Mesenchymal stem cell (in vitro differentiated cells and primary cell): ENCODE results near the gene LHFPL6.

Experiments
- DNase-seq: peaks from one replicate; pipeline ENCODE4 v3.0.0-alpha.2; 2013
- H2AFZ ChIP-seq: one replicate; pipeline ENCODE4 v1.6.1; 2013; ENCODE audit warnings: low read depth, mild to moderate bottlenecking, control low read depth, inconsistent platforms, low read length, moderate library complexity
- H2AK5ac ChIP-seq: 2 replicates; pipeline ENCODE4 v1.6.1; 2013; ENCODE audit warnings: low read length, moderate library complexity, mild to moderate bottlenecking, inconsistent platforms; ENCODE audit not compliant: severe bottlenecking
- H2BK120ac ChIP-seq: one replicate; pipeline ENCODE4 v1.6.1; 2013; ENCODE audit warnings: low read depth, mild to moderate bottlenecking, inconsistent platforms, low read length, moderate library complexity
- H2BK12ac ChIP-seq, 2 experiments: one replicate each; pipeline ENCODE4 v1.6.1; 2013; ENCODE audit warnings: inconsistent platforms in 2 of 2, low read length in 2 of 2, mild to moderate bottlenecking in 2 of 2, moderate library complexity in 2 of 2, control low read depth in 1 of 2
- H2BK15ac ChIP-seq: one replicate; pipeline ENCODE4 v1.6.1; 2013; ENCODE audit warnings: mild to moderate bottlenecking, low read depth, inconsistent platforms; ENCODE audit not compliant: poor library complexity, severe bottlenecking
- H2BK5ac ChIP-seq: 2 replicates; pipeline ENCODE4 v1.6.1; 2013; ENCODE audit warnings: low read depth, mild to moderate bottlenecking, low read length, control low read depth, inconsistent platforms; ENCODE audit not compliant: poor library complexity, severe bottlenecking
- H3K14ac ChIP-seq, 2 experiments: one replicate each; pipeline ENCODE4 v1.6.1; 2013; ENCODE audit warnings: inconsistent platforms in 2 of 2, low read length in 2 of 2, control low read depth in 1 of 2, mild to moderate bottlenecking in 1 of 2, moderate library complexity in 1 of 2
- H3K18ac ChIP-seq, 2 experiments: one replicate each; pipeline ENCODE4 v1.6.1; 2013; ENCODE audit warnings: inconsistent platforms in 2 of 2, low read length in 2 of 2, control low read depth in 1 of 2, low read depth in 1 of 2, mild to moderate bottlenecking in 1 of 2
- H3K23ac ChIP-seq, 2 experiments: one replicate each; pipeline ENCODE4 v1.6.1; 2013; ENCODE audit warnings: inconsistent platforms in 2 of 2, low read length in 2 of 2, mild to moderate bottlenecking in 2 of 2, moderate library complexity in 2 of 2, control low read depth in 1 of 2
- H3K27ac ChIP-seq: 2 replicates; pipeline ENCODE4 v1.5.1; 2013; ENCODE audit warnings: mild to moderate bottlenecking, moderate library complexity, low read length, control low read depth, inconsistent platforms; ENCODE audit not compliant: poor library complexity, severe bottlenecking
- H3K27me3 ChIP-seq, 2 experiments: 2 replicates each; pipeline versions ENCODE4 v1.6.1 to v1.7.0; 2013; ENCODE audit warnings: low read length in 2 of 2, mild to moderate bottlenecking in 2 of 2, moderate library complexity in 2 of 2, control low read depth in 1 of 2, inconsistent platforms in 1 of 2; ENCODE audit not compliant: control insufficient read depth in 1 of 2, insufficient read depth in 1 of 2
- H3K36me3 ChIP-seq, 2 experiments: 2 replicates each; pipeline versions ENCODE4 v1.6.1 to v1.7.0; 2013; ENCODE audit warnings: low read length in 2 of 2, control low read depth in 1 of 2, inconsistent platforms in 1 of 2, low read depth in 1 of 2, mild to moderate bottlenecking in 1 of 2; ENCODE audit not compliant: insufficient read depth in 2 of 2, control insufficient read depth in 1 of 2
- H3K4ac ChIP-seq, 2 experiments: one replicate each; pipeline ENCODE4 v1.6.1; 2013; ENCODE audit warnings: inconsistent platforms in 2 of 2, low read length in 2 of 2, mild to moderate bottlenecking in 2 of 2, moderate library complexity in 2 of 2, control low read depth in 1 of 2, low read depth in 1 of 2
- H3K4me1 ChIP-seq: 2 replicates; pipeline ENCODE4 v1.6.1; 2013; ENCODE audit warnings: low read depth, low read length, control low read depth; ENCODE audit not compliant: control insufficient read depth, insufficient read depth
- H3K4me2 ChIP-seq: 2 replicates; pipeline ENCODE4 v1.6.1; 2013; ENCODE audit warnings: low read length, mild to moderate bottlenecking, inconsistent platforms; ENCODE audit not compliant: poor library complexity, severe bottlenecking
- H3K4me3 ChIP-seq, 2 experiments: 2 replicates each; pipeline versions ENCODE4 v1.5.1 to v1.7.0; 2013; ENCODE audit warnings: low read length in 2 of 2, mild to moderate bottlenecking in 2 of 2, control low read depth in 1 of 2, low read depth in 1 of 2; ENCODE audit not compliant: insufficient read depth in 1 of 2
- H3K79me1 ChIP-seq: replicated peaks from 2 replicates; pipeline ENCODE4 v1.6.1; 2013; ENCODE audit warnings: mild to moderate bottlenecking, control low read depth, low read length, inconsistent platforms; ENCODE audit not compliant: poor library complexity, severe bottlenecking
- H3K9ac ChIP-seq: 2 replicates; pipeline ENCODE4 v1.7.0; 2013; ENCODE audit warnings: mild to moderate bottlenecking, low read length, moderate library complexity
- H3K9me3 ChIP-seq: 2 replicates; pipeline ENCODE4 v1.7.0; 2013; ENCODE audit warnings: mild to moderate bottlenecking, low read length; ENCODE audit not compliant: control insufficient read depth
- H4K8ac ChIP-seq: one replicate; pipeline ENCODE4 v1.6.1; 2013; ENCODE audit warnings: inconsistent platforms, mild to moderate bottlenecking, low read length, moderate library complexity
- H4K91ac ChIP-seq: one replicate; pipeline ENCODE4 v1.6.1; 2013; ENCODE audit warnings: mild to moderate bottlenecking, low read length, inconsistent platforms
- WGBS: methylation state at CpG from one replicate; pipeline ENCODE4 v1.1.7; 2013; ENCODE audit warnings: mixed read lengths; 5-methylcytosine and 5-hydroxymethylcytosine counted together

LHFPL6 gene

DNA sequence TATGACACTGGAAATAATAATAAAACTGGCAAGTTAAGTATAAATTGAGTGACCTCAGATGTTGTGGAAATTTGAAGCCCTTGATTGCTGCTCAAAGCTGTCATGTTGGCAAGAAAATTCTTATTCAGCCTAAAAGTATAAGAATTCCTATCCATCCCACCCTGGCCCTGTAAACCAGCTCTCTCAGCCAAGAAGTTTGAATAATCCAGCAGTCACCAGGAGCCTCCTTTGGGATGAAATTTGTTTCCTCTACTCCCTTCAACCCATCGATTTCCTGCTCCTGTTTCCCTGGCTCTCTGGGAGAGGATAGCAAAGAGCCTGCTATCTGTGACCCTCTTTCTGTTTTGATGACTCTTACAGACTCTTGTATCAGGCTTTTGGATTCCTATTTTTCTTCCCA, 169.3 kb downstream of the LHFPL6 start:
- H3K4me1 ChIP-seq: no peaks in the 10 kb centered on the region
- no peaks in the 10 kb centered on the region for H3K9me3 ChIP-seq
- H4K91ac ChIP-seq: no peak overlapping the region
- no peak overlapping the region for H2AK5ac ChIP-seq
- no peak overlapping the region for H2AFZ ChIP-seq
- no peaks in the 10 kb centered on the region for H3K27me3 ChIP-seq
- H3K4ac ChIP-seq: no peak overlapping the region
- H3K9ac ChIP-seq: no peak overlapping the region
- DNase-seq: no peak
- WGBS: 85% methylated on average over 1 of the region's 1 CpG
- no peaks in the 10 kb centered on the region for H3K36me3 ChIP-seq
- H3K4me2 ChIP-seq: no peak overlapping the region
- no peak overlapping the region for H3K27ac ChIP-seq
- no peak overlapping the region for H4K8ac ChIP-seq
- no peak overlapping the region for H3K4me3 ChIP-seq
- H2BK12ac ChIP-seq: no peak overlapping the region
- no peak overlapping the region for H2BK15ac ChIP-seq
- no peak overlapping the region for H3K23ac ChIP-seq
- H3K79me1 ChIP-seq: peaks cover 9% of the 10 kb centered on the region
- no peak overlapping the region for H2BK5ac ChIP-seq
- H3K18ac ChIP-seq: no peak overlapping the region
- H2BK120ac ChIP-seq: no peak overlapping the region
- H3K14ac ChIP-seq: no peak overlapping the region

DNA sequence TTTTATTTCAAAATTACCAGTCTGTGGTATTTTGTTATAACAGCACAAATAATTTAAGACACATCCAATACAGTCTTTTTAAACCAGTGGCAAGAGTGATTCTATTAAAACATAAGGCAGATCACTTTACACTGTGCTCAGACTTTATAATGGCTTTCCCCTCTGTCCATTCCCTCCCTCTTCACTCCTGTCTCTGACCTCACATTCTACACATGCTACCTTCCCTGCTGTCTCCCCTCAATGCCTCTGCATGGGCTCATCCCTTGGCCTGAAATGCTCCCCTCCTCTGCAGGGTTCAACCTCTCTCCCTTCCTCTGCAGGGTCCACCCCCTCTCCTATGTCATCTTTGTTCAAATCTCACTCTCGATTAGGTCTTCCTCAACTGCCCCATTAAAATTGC, 170.8 kb downstream of the LHFPL6 start:
- Histone ChIP-seq H3K14ac (no peak overlapping the region), H4K8ac (peak overlapping the region; percentile 49), H2BK120ac (no peak overlapping the region), H2AK5ac (no peak overlapping the region), H3K4me2 (no peak overlapping the region), H3K23ac (no peak overlapping the region), H3K4me1 (no peaks in the 10 kb centered on the region), H4K91ac (no peak overlapping the region), H3K18ac (no peak overlapping the region), H2AFZ (no peak overlapping the region), H3K79me1 (peaks cover 9% of the 10 kb centered on the region), H3K9me3 (no peaks in the 10 kb centered on the region), H2BK15ac (no peak overlapping the region), H3K9ac (no peak overlapping the region), H3K4ac (no peak overlapping the region), H3K27ac (no peak overlapping the region), H3K27me3 (no peaks in the 10 kb centered on the region), H2BK5ac (no peak overlapping the region), H3K4me3 (no peak overlapping the region), H2BK12ac (no peak overlapping the region), H3K36me3 (no peaks in the 10 kb centered on the region)
- DNase-seq: no peak
- WGBS: 83% methylated on average over 1 of the region's 1 CpG

DNA sequence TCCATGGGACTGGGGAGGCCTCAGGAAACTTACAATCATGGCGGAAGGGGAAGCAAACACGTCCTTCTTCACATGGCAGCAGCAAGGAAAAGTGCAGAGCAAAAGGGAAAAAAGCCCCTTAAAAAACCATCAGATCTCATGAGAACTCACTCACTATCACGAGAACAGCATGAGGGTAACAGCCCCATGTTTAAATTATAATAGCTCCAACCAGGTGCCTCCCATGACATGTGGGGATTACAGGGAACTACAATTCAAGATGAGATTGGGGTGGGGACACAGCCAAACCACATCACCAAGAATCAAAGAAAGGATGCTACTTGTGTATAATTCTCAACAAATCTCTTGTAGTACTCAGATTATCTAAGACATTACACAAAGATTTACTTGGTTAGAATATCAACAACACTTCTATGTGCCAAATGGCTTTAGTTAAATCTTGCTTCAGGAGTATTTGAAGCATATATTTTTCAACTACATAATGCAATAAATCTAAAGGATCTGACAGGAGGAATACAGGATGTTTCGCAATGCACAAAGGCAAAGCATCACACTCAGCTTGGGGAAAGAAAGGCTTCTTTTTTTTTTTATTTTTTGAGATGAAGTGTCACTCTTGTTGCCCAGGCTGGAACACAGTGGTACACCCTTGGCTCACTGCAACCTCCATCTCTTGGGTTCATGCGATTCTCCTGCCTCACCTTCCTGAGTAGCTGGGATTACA, 180.0 kb downstream of the LHFPL6 start:
- Histone ChIP-seq H3K4ac (no peak overlapping the region), H3K9me3 (no peaks in the 10 kb centered on the region), H4K91ac (no peak overlapping the region), H2BK12ac (no peak overlapping the region), H3K4me2 (no peak overlapping the region), H3K79me1 (no peaks in the 10 kb centered on the region), H3K4me3 (no peak overlapping the region), H2BK15ac (no peak overlapping the region), H2AFZ (no peak overlapping the region), H3K23ac (no peak overlapping the region), H3K27ac (no peak overlapping the region), H3K18ac (no peak overlapping the region), H3K36me3 (no peaks in the 10 kb centered on the region), H3K14ac (peak overlapping the region in 1 of 2 experiments; percentile 36), H3K9ac (no peak overlapping the region), H2AK5ac (no peak overlapping the region), H3K4me1 (no peaks in the 10 kb centered on the region), H4K8ac (no peak overlapping the region), H2BK120ac (no peak overlapping the region), H2BK5ac (no peak overlapping the region), H3K27me3 (no peaks in the 10 kb centered on the region)
- WGBS: 96% methylated on average over 4 of the region's 5 CpGs
- DNase-seq: no peak

DNA sequence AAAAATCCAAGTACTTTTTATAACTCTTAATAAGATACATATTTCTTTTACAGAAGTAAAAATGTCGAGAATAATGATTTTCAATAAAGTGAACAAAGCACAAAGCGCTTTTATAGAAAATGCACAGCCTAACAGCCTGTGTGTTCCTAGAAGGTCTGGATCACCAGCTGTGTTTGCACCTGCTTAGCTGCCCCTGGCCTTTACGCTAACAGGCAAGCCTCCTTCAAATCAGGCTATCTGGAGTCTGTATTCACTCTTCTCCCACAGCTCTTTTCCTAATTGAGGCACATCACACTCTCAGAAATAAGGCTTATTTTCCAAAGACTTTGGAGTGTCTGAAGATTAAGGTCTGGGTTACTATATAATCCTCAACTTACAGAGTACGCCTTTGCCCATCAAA, 183.1 kb downstream of the LHFPL6 start:
- Histone ChIP-seq H3K14ac (no peak overlapping the region), H3K4me1 (peaks cover 2% of the 10 kb centered on the region)

More for the DNA sequence above, 183.1 kb downstream of the LHFPL6 start:
- Histone ChIP-seq H4K8ac (no peak overlapping the region), H4K91ac (no peak overlapping the region), H3K9ac (no peak overlapping the region), H2BK5ac (no peak overlapping the region), H2AK5ac (no peak overlapping the region), H2BK12ac (no peak overlapping the region), H3K9me3 (no peaks in the 10 kb centered on the region), H2BK120ac (no peak overlapping the region), H3K4ac (no peak overlapping the region), H3K27me3 (no peaks in the 10 kb centered on the region), H3K4me3 (no peak overlapping the region), H3K27ac (no peak overlapping the region), H3K4me2 (no peak overlapping the region), H3K23ac (no peak overlapping the region), H3K79me1 (peaks cover 2% of the 10 kb centered on the region), H2AFZ (no peak overlapping the region), H3K18ac (no peak overlapping the region), H3K36me3 (no peaks in the 10 kb centered on the region), H2BK15ac (no peak overlapping the region)
- DNase-seq: no peak
- whole genome bisulfite sequencing: 98% methylated on average over 3 of the region's 4 CpGs
